GM19238 (cell line): Measurements from ENCODE around the gene PSMD8.
"Not testable (repeated sequence)": the region's sequence is repeated elsewhere in the genome, so short reads cannot be mapped to it uniquely, and the experiment has no call there.

Source experiments
- DNase-seq: peaks from one replicate; pipeline ENCODE4 v3.0.0; 2011; ENCODE audit warnings: low spot score; ENCODE audit not compliant: insufficient read length

PSMD8 gene

GRCh38 chr19:38410407-38410806 is 36.0 kb downstream of the PSMD8 start:
- not testable (repeated sequence) for DNase-seq

GRCh38 chr19:38411041-38411712 is 36.8 kb downstream of the PSMD8 start:
- no peak for DNase-seq

- DNase-seq = not testable (repeated sequence)
Observed at GRCh38 chr19:38411898-38412297, 37.5 kb downstream of the PSMD8 start.

- DNase-seq = no peak
Observed at GRCh38 chr19:38412491-38412890, 38.1 kb downstream of the PSMD8 start.

GRCh38 chr19:38412961-38413360 is 38.6 kb downstream of the PSMD8 start:
- DNase-seq = no peak

GRCh38 chr19:38413416-38413815 is 39.0 kb downstream of the PSMD8 start:
- DNase-seq = no peak

- DNase-seq = no peak
Observed at GRCh38 chr19:38417146-38417543, 42.8 kb downstream of the PSMD8 start.

- peak; percentile 52 for DNase-seq
Observed at GRCh38 chr19:38417544-38418506, 43.5 kb downstream of the PSMD8 start.

GRCh38 chr19:38420935-38421334 is 46.6 kb downstream of the PSMD8 start:
- DNase-seq = no peak

- no peak for DNase-seq
Observed at GRCh38 chr19:38421856-38422255, 47.5 kb downstream of the PSMD8 start.

- no peak for DNase-seq
Observed at GRCh38 chr19:38422438-38422837, 48.1 kb downstream of the PSMD8 start.

GRCh38 chr19:38424272-38424671 is 49.9 kb downstream of the PSMD8 start:
- no peak for DNase-seq

- DNase-seq = no peak
Observed at GRCh38 chr19:38425222-38425809, 50.9 kb downstream of the PSMD8 start.

GRCh38 chr19:38425810-38426466 is 51.6 kb downstream of the PSMD8 start, which contains the start of gene RASGRP4:
Gene RASGRP4 (minus strand): TSS chr19:38426219. CDS start chr19:38426091, 128 bp downstream.
- DNase-seq = peak; percentile 40

- not testable (repeated sequence) for DNase-seq
Observed at GRCh38 chr19:38427035-38427677, 52.8 kb downstream of the PSMD8 start.

- DNase-seq = no peak
Observed at GRCh38 chr19:38429055-38429810, 54.9 kb downstream of the PSMD8 start.

- no peak for DNase-seq
Observed at GRCh38 chr19:38429811-38430156, 55.4 kb downstream of the PSMD8 start.

GRCh38 chr19:38430931-38431330 is 56.6 kb downstream of the PSMD8 start:
- no peak for DNase-seq

GRCh38 chr19:38433268-38433733 is 58.9 kb downstream of the PSMD8 start, which contains the start of gene RYR1:
Gene RYR1 (plus strand): TSS chr19:38433691. CDS start chr19:38433830, 139 bp downstream.
- DNase-seq = peak; percentile 73
